HepG2 (cell line): ENCODE results near the gene KHK. TPM values are rescaled to one million over a fixed set of nuclear protein-coding genes. Genes with fewer than 3 reads are reported as not detected.

ENCODE experiments used
- AGO2 ChIP-seq: fragments of 200-400 bp; formaldehyde crosslinking; optimal IDR thresholded peaks from 2 replicates; pipeline ENCODE3; 2017; ENCODE audit warnings: mild to moderate bottlenecking, low read depth, low read length, moderate library complexity
- ARID4A ChIP-seq: sonication (generic); formaldehyde crosslinking; IDR thresholded peaks from 2 replicates; pipeline ENCODE4 v1.5.0; 2020; ENCODE audit warnings: mild to moderate bottlenecking, missing genetic modification reagents, borderline replicate concordance
- CBX1 ChIP-seq: IDR thresholded peaks from one replicate; pipeline ENCODE4 v1.6.1; 2016; ENCODE audit warnings: antibody characterized with exemption, low read depth
- DNMT3B ChIP-seq: conservative IDR thresholded peaks from 2 replicates; pipeline ENCODE4 v1.6.1; 2016; ENCODE audit warnings: missing biosample characterization, control low read depth
- ELF3 ChIP-seq: IDR thresholded peaks from 2 replicates; pipeline ENCODE4 v1.6.1; 2016; ENCODE audit warnings: missing genetic modification reagents, missing compliant biosample characterization
- KAT2B ChIP-seq: fragments of 150-350 bp; IDR thresholded peaks from 2 replicates; pipeline ENCODE4 v1.6.1; 2014; ENCODE audit warnings: low read depth, low read length, borderline replicate concordance
- MXI1 ChIP-seq: IDR thresholded peaks from 3 replicates; pipeline ENCODE4 v1.6.1; 2012; ENCODE audit warnings: low read depth, low read length, inconsistent platforms, borderline replicate concordance
- MYC ChIP-seq: sonication (generic); formaldehyde crosslinking; IDR thresholded peaks from 2 replicates; pipeline ENCODE4 v1.9.0; 2021; ENCODE audit warnings: missing genetic modification reagents, borderline replicate concordance
- SIN3A ChIP-seq: IDR thresholded peaks from 2 replicates; pipeline ENCODE4 v1.6.1; 2011; ENCODE audit warnings: low read depth, mild to moderate bottlenecking, control low read depth, low read length, borderline replicate concordance
- ZBTB38 ChIP-seq: sonication (generic); formaldehyde crosslinking; IDR thresholded peaks from 2 replicates; pipeline ENCODE4 v1.5.1; 2020; ENCODE audit warnings: mild to moderate bottlenecking, missing genetic modification reagents
- ZMAT3 ChIP-seq: sonication (generic); formaldehyde crosslinking; conservative IDR thresholded peaks from 2 replicates; pipeline ENCODE4 v1.7.0; 2021; ENCODE audit warnings: missing genetic modification reagents
- ZNF180 ChIP-seq: sonication (generic); formaldehyde crosslinking; IDR thresholded peaks from 2 replicates; pipeline ENCODE4 v1.4.0; 2020; ENCODE audit warnings: low read depth, missing genetic modification reagents, borderline replicate concordance
- polyA plus RNA-seq, 8 experiments: library from polyadenylated mRNA; depleted of rRNA in 3 of 8; stranded (reverse) in 7 of 8; unstranded in 1 of 8; fragments of >200 nt; fragmentation: Illumina TruSeq in 4 of 8; extraction: Trizol in 4 of 8; gene quantifications; 2 replicates each; pipeline versions ENCODE4 v1.2.1 to v1.2.3, GENCODE V29; 2011 to 2016; ENCODE audit warnings: low read depth in 4 of 8, missing spikeins in 1 of 8, mixed read lengths in 1 of 8; ENCODE audit not compliant: insufficient read depth in 1 of 8
- total RNA-seq, 5 experiments: library from RNA; depleted of rRNA; stranded (reverse); fragments of >200 nt; fragmentation: Illumina TruSeq; extraction: Trizol; gene quantifications; 2 replicates each; pipeline ENCODE4 v1.2.3, GENCODE V29; 2016; ENCODE audit warnings: low read depth in 1 of 5
- TF ChIP-seq, protein P1 (sequence below): sonication (generic); formaldehyde crosslinking; IDR thresholded peaks from 2 replicates; pipeline ENCODE4 v1.4.0; 2020; ENCODE audit warnings: missing genetic modification reagents
- TF ChIP-seq, protein P2 (sequence below), 2 experiments: sonication (generic) in 1 of 2; formaldehyde crosslinking in 1 of 2; IDR thresholded peaks; 2 replicates each; pipeline versions ENCODE4 v1.5.1 to v1.6.1; 2011 to 2020; ENCODE audit warnings: borderline replicate concordance in 1 of 2, low read depth in 1 of 2, low read length in 1 of 2, mild to moderate bottlenecking in 1 of 2, missing genetic modification reagents in 1 of 2, moderate library complexity in 1 of 2
- TF ChIP-seq, protein P3 (sequence below): conservative IDR thresholded peaks from 2 replicates; pipeline ENCODE4 v1.6.1; 2018; ENCODE audit warnings: missing genetic modification reagents

KHK gene
- total and polyA plus RNA-seq, 2 of the 13 experiments (the other 11 are each of a cell fraction or from before 2014, with no cell fraction given), result 40.9 to 99.2 TPM

DNA sequence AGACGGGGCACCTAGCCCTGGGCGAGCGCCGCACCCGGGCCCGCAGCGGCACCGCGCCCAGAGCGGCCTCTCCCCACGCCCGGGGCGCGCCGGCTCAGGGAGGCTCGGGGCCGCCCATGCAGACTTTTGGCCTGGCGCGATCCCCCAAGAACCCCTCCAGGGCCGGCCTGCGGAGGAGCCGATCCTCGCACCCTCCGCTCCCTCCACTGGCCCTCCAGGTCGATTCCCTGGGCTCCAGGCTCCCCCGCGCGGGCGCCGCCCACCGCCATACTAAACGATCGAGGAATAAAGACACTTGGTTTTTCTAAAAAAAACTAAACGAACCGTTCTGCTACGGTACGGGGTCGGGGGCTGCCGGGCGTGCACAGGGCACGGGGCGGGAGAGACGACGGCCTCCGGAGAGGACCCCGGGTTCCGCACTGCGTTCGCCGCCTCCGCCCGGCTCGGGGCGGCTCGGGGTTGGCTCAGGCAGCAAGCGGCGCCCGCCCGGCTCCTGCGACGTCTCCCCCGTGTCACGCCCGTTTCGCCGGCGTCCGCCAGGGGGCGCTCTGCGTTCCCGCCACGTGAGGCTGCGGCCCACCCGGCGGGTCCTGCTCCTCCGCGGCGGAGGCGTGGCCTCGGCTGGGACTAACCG, 365 bp upstream of the KHK start (continued):
- TF ChIP-seq, protein P1, sequence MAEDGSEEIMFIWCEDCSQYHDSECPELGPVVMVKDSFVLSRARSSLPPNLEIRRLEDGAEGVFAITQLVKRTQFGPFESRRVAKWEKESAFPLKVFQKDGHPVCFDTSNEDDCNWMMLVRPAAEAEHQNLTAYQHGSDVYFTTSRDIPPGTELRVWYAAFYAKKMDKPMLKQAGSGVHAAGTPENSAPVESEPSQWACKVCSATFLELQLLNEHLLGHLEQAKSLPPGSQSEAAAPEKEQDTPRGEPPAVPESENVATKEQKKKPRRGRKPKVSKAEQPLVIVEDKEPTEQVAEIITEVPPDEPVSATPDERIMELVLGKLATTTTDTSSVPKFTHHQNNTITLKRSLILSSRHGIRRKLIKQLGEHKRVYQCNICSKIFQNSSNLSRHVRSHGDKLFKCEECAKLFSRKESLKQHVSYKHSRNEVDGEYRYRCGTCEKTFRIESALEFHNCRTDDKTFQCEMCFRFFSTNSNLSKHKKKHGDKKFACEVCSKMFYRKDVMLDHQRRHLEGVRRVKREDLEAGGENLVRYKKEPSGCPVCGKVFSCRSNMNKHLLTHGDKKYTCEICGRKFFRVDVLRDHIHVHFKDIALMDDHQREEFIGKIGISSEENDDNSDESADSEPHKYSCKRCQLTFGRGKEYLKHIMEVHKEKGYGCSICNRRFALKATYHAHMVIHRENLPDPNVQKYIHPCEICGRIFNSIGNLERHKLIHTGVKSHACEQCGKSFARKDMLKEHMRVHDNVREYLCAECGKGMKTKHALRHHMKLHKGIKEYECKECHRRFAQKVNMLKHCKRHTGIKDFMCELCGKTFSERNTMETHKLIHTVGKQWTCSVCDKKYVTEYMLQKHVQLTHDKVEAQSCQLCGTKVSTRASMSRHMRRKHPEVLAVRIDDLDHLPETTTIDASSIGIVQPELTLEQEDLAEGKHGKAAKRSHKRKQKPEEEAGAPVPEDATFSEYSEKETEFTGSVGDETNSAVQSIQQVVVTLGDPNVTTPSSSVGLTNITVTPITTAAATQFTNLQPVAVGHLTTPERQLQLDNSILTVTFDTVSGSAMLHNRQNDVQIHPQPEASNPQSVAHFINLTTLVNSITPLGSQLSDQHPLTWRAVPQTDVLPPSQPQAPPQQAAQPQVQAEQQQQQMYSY (CRISPR knock-in tag), result peak; percentile 73
- TF ChIP-seq ARID4A (CRISPR knock-in tag), result no peak; the same call in 1 of the 2 replicates
- peak; percentile 69; the same call in 1 of the 2 replicates for TF ChIP-seq ELF3 (CRISPR knock-in tag)
- peak; percentile 78 for TF ChIP-seq CBX1
- peak; percentile 97 for TF ChIP-seq MYC (CRISPR knock-in tag)
- TF ChIP-seq, protein P2, sequence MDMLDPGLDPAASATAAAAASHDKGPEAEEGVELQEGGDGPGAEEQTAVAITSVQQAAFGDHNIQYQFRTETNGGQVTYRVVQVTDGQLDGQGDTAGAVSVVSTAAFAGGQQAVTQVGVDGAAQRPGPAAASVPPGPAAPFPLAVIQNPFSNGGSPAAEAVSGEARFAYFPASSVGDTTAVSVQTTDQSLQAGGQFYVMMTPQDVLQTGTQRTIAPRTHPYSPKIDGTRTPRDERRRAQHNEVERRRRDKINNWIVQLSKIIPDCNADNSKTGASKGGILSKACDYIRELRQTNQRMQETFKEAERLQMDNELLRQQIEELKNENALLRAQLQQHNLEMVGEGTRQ (IDR thresholded peaks at IDR 0.05; ENCODE audit: low read depth, low read length), result peak; percentile 51
- TF ChIP-seq, protein P2 (CRISPR knock-in tag; IDR thresholded peaks at IDR 0.05; ENCODE audit: borderline replicate concordance), result no peak
- TF ChIP-seq, protein P3, sequence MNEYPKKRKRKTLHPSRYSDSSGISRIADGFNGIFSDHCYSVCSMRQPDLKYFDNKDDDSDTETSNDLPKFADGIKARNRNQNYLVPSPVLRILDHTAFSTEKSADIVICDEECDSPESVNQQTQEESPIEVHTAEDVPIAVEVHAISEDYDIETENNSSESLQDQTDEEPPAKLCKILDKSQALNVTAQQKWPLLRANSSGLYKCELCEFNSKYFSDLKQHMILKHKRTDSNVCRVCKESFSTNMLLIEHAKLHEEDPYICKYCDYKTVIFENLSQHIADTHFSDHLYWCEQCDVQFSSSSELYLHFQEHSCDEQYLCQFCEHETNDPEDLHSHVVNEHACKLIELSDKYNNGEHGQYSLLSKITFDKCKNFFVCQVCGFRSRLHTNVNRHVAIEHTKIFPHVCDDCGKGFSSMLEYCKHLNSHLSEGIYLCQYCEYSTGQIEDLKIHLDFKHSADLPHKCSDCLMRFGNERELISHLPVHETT (CRISPR knock-in tag), result peak; percentile 73; the same call in 1 of the 2 replicates
- TF ChIP-seq SIN3A, result peak; percentile 90
- TF ChIP-seq KAT2B, result no peak
- TF ChIP-seq AGO2, result peak; percentile 82
- no peak for TF ChIP-seq ZMAT3 (CRISPR knock-in tag)
- no peak; the same call in 1 of the 2 replicates for TF ChIP-seq DNMT3B (CRISPR knock-in tag)
- no peak for TF ChIP-seq ZNF180 (CRISPR knock-in tag)
- peak; percentile 89 for TF ChIP-seq ZBTB38 (CRISPR knock-in tag)
- peak; percentile 98; the same call in 1 of the 3 replicates for TF ChIP-seq MXI1
